Panc1 (cell line): ENCODE data around the gene TMEM208. TPM values are rescaled to one million over a fixed set of nuclear protein-coding genes. Genes with fewer than 3 reads are reported as not detected.

Experiments used
- ATAC-seq: fragments of 200-7000 bp; cut with Tn5 transposase; 2 replicates; pipeline ENCODE4 v1.9.1; 2020; ENCODE audit warnings: mild to moderate bottlenecking, moderate library complexity
- BruUV-seq: library from RNA; stranded (reverse); fragments of 400-500 nt; replicated peaks from 2 replicates; lab custom pipeline; 2021; lab: Mats Ljungman, UMichigan
- CTCF ChIA-PET: fragments of 300-600 bp; sonication (Branson Sonifier 250); formaldehyde crosslinking; loops from one replicate; lab custom pipeline; 2022; ENCODE audit warnings: antibody characterized with exemption; lab: Charles Lee
- POLR2A ChIA-PET: fragments of 300-600 bp; sonication (Branson Sonifier 250); formaldehyde crosslinking; loops from one replicate; lab custom pipeline; 2022; ENCODE audit warnings: antibody characterized with exemption; lab: Charles Lee
- DNase-seq: peaks from one replicate; pipeline ENCODE4 v3.0.0-alpha.2; 2010; ENCODE audit warnings: low read depth, low spot score
- H3K27ac ChIP-seq: 2 replicates; pipeline ENCODE4 v1.5.1; 2011; ENCODE audit warnings: mild to moderate bottlenecking, low read length, inconsistent platforms
- H3K27me3 ChIP-seq: fragments of 200-500 bp; sonication (Bioruptor generic); 2 replicates; pipeline ENCODE4 v1.6.0; 2014; ENCODE audit warnings: low read length, inconsistent platforms; ENCODE audit not compliant: control insufficient read depth, insufficient read depth
- H3K36me3 ChIP-seq: fragments of 200-500 bp; sonication (Bioruptor generic); 2 replicates; pipeline ENCODE4 v1.5.1; 2014; ENCODE audit warnings: inconsistent platforms, mild to moderate bottlenecking, low read length, moderate library complexity; ENCODE audit not compliant: control insufficient read depth, insufficient read depth
- H3K4me1 ChIP-seq: 2 replicates; pipeline ENCODE4 v1.5.1; 2011; ENCODE audit warnings: inconsistent platforms, mild to moderate bottlenecking, low read length, moderate library complexity; ENCODE audit not compliant: control insufficient read depth, insufficient read depth
- H3K4me3 ChIP-seq, 2 experiments: 2 replicates each; pipeline ENCODE4 v1.5.1; 2011 to 2012; ENCODE audit warnings: low read depth in 2 of 2, low read length in 2 of 2, mild to moderate bottlenecking in 2 of 2, inconsistent platforms in 1 of 2, moderate library complexity in 1 of 2
- H3K9me3 ChIP-seq: fragments of 200-500 bp; sonication (Bioruptor generic); 2 replicates; pipeline ENCODE4 v1.5.1; 2014; ENCODE audit warnings: low read depth, mild to moderate bottlenecking, inconsistent platforms, low read length, moderate library complexity; ENCODE audit not compliant: control insufficient read depth, insufficient read depth
- POLR2AphosphoS5 ChIP-seq: IDR thresholded peaks from 2 replicates; pipeline ENCODE4 v1.6.1; 2012; ENCODE audit warnings: mild to moderate bottlenecking, low read depth, low read length, moderate library complexity
- REST ChIP-seq, 2 experiments: IDR thresholded peaks; 2 replicates each; pipeline ENCODE4 v1.6.1; 2011 to 2012; ENCODE audit warnings: low read depth in 2 of 2, control low read depth in 1 of 2, low read length in 1 of 2, mild to moderate bottlenecking in 1 of 2, moderate library complexity in 1 of 2; ENCODE audit not compliant: insufficient read depth in 1 of 2
- SIN3A ChIP-seq: IDR thresholded peaks from 2 replicates; pipeline ENCODE4 v1.6.1; 2012; ENCODE audit warnings: low read depth, mild to moderate bottlenecking, low read length, moderate library complexity, borderline replicate concordance; ENCODE audit not compliant: insufficient read depth
- TCF7L2 ChIP-seq: IDR thresholded peaks from 2 replicates; pipeline ENCODE4 v1.6.1; 2011; ENCODE audit warnings: mild to moderate bottlenecking, low read depth, low read length, inconsistent platforms
- in situ Hi-C: cut with HindIII; loops from 2 replicates; pipeline ENCODE4 v1.10.0; 2016; ENCODE audit warnings: low sequenced_read_pairs, low pct_unique_long_range_greater_than_20kb
- intact Hi-C: fragments of 100-400 bp; cut with micrococcal nuclease; formaldehyde crosslinking; loops from one replicate; pipeline ENCODE4 v1.10.0; 2022; ENCODE audit not compliant: unreplicated experiment
- total RNA-seq: library from RNA; stranded (reverse); gene quantifications from one replicate; pipeline ENCODE4 v1.2.1, GENCODE V29; 2021; ENCODE audit not compliant: unreplicated experiment
- TF ChIP-seq, protein P1 (sequence below): fragments of 450-650 bp; IDR thresholded peaks from 2 replicates; pipeline ENCODE4 v1.5.1; 2017; ENCODE audit warnings: mild to moderate bottlenecking

Gene TMEM208
- total RNA-seq, 1 experiment from 2014 or later, result 25.6 TPM

GRCh38 chr16:67197704-67198103, 29.2 kb upstream of the TMEM208 start:
- H3K27ac ChIP-seq, result peak overlapping the region; percentile 23; the same call in 1 of the 2 replicates
- peaks cover 19% of the 10 kb centered on the region for H3K4me1 ChIP-seq
- TF ChIP-seq, protein P1, sequence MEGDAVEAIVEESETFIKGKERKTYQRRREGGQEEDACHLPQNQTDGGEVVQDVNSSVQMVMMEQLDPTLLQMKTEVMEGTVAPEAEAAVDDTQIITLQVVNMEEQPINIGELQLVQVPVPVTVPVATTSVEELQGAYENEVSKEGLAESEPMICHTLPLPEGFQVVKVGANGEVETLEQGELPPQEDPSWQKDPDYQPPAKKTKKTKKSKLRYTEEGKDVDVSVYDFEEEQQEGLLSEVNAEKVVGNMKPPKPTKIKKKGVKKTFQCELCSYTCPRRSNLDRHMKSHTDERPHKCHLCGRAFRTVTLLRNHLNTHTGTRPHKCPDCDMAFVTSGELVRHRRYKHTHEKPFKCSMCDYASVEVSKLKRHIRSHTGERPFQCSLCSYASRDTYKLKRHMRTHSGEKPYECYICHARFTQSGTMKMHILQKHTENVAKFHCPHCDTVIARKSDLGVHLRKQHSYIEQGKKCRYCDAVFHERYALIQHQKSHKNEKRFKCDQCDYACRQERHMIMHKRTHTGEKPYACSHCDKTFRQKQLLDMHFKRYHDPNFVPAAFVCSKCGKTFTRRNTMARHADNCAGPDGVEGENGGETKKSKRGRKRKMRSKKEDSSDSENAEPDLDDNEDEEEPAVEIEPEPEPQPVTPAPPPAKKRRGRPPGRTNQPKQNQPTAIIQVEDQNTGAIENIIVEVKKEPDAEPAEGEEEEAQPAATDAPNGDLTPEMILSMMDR, result no peak
- TF ChIP-seq SIN3A, result no peak
- no peak for TF ChIP-seq POLR2AphosphoS5
- 0 out of 2 replicates have a peak, but pooled peaks have one; percentile 27 for TF ChIP-seq TCF7L2
- POLR2A ChIA-PET, result interaction anchor here (1.0 kb wide), 1 partner anchor 11 kb away, joined by 4 read pairs; no protein-coding TSS in a partner anchor
- intact Hi-C loops (no loop called here), in situ Hi-C loops (no loop called here)
- no peak overlapping the region for H3K4me3 ChIP-seq
- BruUV-seq, result no TSS peak
- no peaks in the 10 kb centered on the region for H3K9me3 ChIP-seq
- peaks cover 10% of the 10 kb centered on the region for H3K36me3 ChIP-seq
- DNase-seq (no peak), ATAC-seq (no peak)
- H3K27me3 ChIP-seq, result no peaks in the 10 kb centered on the region
- CTCF ChIA-PET, result interaction anchor here (0.6 to 1.1 kb wide), 2 partner anchors 29 to 189 kb away, joined by 4 to 5 read pairs; partner anchors contain the start of gene TMEM208

DNA sequence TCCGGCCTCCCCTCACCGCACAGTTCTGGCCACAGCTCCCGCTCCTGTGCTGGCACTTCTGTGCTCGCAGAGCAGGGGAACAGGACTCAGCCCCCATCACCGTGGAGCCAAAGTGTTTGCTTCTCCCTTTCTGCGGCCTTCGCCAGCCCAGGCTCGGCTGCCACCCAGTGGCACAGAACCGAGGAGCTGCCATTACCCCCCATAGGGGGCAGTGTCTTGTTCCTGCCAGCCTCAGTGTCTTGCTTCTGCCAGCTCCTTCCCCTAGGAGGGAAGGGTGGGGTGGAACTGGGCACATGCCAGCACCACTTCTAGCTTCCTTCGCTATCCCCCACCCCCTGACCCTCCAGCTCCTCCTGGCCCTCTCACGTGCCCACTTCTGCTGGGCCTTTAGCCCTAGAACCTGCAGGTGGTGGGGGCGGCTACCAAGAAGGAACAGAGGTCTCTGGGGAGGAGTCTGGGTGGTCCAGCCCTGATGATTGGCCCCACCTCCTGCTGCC, 28.6 kb upstream of the TMEM208 start:
- ChIA-PET CTCF (interaction anchor here (0.6 to 1.1 kb wide), 3 partner anchors 8 to 29 kb away, joined by 3 to 4 read pairs (median 4); partner anchors contain the start of genes EXOC3L1 and TMEM208), POLR2A (interaction anchor here (1.0 kb wide), 1 partner anchor 11 kb away, joined by 4 read pairs; no protein-coding TSS in a partner anchor)
- peaks cover 5% of the 10 kb centered on the region for H3K36me3 ChIP-seq
- TF ChIP-seq SIN3A (no peak), POLR2AphosphoS5 (no peak), REST (IDR thresholded peaks at IDR 0.05; ENCODE audit: insufficient read depth in 1 of 2, low read depth in 2 of 2, low read length in 1 of 2) (no peak), TCF7L2 (no peak)
- TF ChIP-seq, protein P1, result peak; percentile 82
- in situ Hi-C loops (no loop called here), intact Hi-C loops (no loop called here)
- H3K9me3 ChIP-seq, result no peaks in the 10 kb centered on the region
- DNase-seq (no peak), ATAC-seq (peak; percentile 80)
- peaks cover 16% of the 10 kb centered on the region for H3K4me1 ChIP-seq
- no peak overlapping the region for H3K4me3 ChIP-seq
- no peak overlapping the region; the same call in 1 of the 2 replicates for H3K27ac ChIP-seq
- H3K27me3 ChIP-seq, result no peaks in the 10 kb centered on the region
- BruUV-seq, result no TSS peak
